Keratinocyte (primary cell): Measurements from ENCODE around the gene OBSL1. TPM values are rescaled to one million over a fixed set of nuclear protein-coding genes. Genes with fewer than 3 reads are reported as not detected.

ENCODE experiments used
- DNase-seq: peaks from one replicate; pipeline ENCODE4 v3.0.0-alpha.2; 2011; ENCODE audit warnings: low read depth, missing footprints, low spot score
- FAIRE-seq: peaks from 2 replicates; lab custom pipeline; 2011; peaks lifted over from hg19 to GRCh38; lab: Jason Lieb, UNC
- H2AFZ ChIP-seq: 2 replicates; pipeline ENCODE4 v1.6.0; 2012; ENCODE audit warnings: low read length, control low read depth, inconsistent platforms; ENCODE audit not compliant: control insufficient read depth
- H3K27ac ChIP-seq: 2 replicates; pipeline ENCODE4 v1.5.1; 2011; ENCODE audit warnings: low read length; ENCODE audit not compliant: control insufficient read depth, insufficient read depth
- H3K27me3 ChIP-seq: 3 replicates; pipeline ENCODE4 v1.6.0; 2011; ENCODE audit warnings: low read length; ENCODE audit not compliant: control insufficient read depth, insufficient read depth; ENCODE audit errors: extremely low read depth
- H3K36me3 ChIP-seq, 2 experiments: 2 replicates in 1 of 2; 3 replicates in 1 of 2; pipeline ENCODE4 v1.5.1; 2011; ENCODE audit warnings: low read length in 2 of 2, mild to moderate bottlenecking in 1 of 2; ENCODE audit not compliant: control insufficient read depth in 2 of 2, insufficient read depth in 2 of 2; ENCODE audit errors: extremely low read depth in 1 of 2
- H3K4me1 ChIP-seq: 3 replicates; pipeline ENCODE4 v1.5.1; 2011; ENCODE audit warnings: low read length; ENCODE audit not compliant: control insufficient read depth, insufficient read depth; ENCODE audit errors: extremely low read depth
- H3K4me2 ChIP-seq: 3 replicates; pipeline ENCODE4 v1.6.0; 2011; ENCODE audit warnings: low read depth, low read length; ENCODE audit not compliant: control insufficient read depth, insufficient read depth; ENCODE audit errors: extremely low read depth
- H3K4me3 ChIP-seq, 3 experiments: fragments of 200-600 bp in 1 of 3; sonication (generic) in 1 of 3; 2 replicates in 2 of 3; 3 replicates in 1 of 3; pipeline ENCODE4 v1.5.1; 2011 to 2016; ENCODE audit warnings: low read length in 3 of 3, mild to moderate bottlenecking in 3 of 3, control low read depth in 2 of 3, inconsistent platforms in 1 of 3, low read depth in 1 of 3, mixed read lengths in 1 of 3, mixed run types in 1 of 3, moderate library complexity in 1 of 3; ENCODE audit not compliant: control insufficient read depth in 2 of 3, insufficient read depth in 2 of 3; ENCODE audit errors: extremely low read depth in 1 of 3
- H3K79me2 ChIP-seq: 2 replicates; pipeline ENCODE4 v1.6.0; 2012; ENCODE audit warnings: low read length; ENCODE audit not compliant: control insufficient read depth, insufficient read depth
- H3K9ac ChIP-seq: 3 replicates; pipeline ENCODE4 v1.6.0; 2011; ENCODE audit warnings: low read length; ENCODE audit not compliant: control insufficient read depth, insufficient read depth; ENCODE audit errors: extremely low read depth
- H3K9me1 ChIP-seq: 3 replicates; pipeline ENCODE4 v1.6.0; 2011; ENCODE audit warnings: low read length; ENCODE audit not compliant: control insufficient read depth, insufficient read depth; ENCODE audit errors: extremely low read depth
- H3K9me3 ChIP-seq: 2 replicates; pipeline ENCODE4 v1.5.1; 2012; ENCODE audit warnings: low read depth, low read length; ENCODE audit not compliant: control insufficient read depth
- H4K20me1 ChIP-seq: 3 replicates; pipeline ENCODE4 v1.6.0; 2011; ENCODE audit warnings: low read length; ENCODE audit not compliant: control insufficient read depth, insufficient read depth; ENCODE audit errors: extremely low read depth
- EZH2 ChIP-seq: IDR thresholded peaks from one replicate; pipeline ENCODE4 v1.6.1; 2012; ENCODE audit warnings: inconsistent platforms, mild to moderate bottlenecking, low read length, moderate library complexity
- dilution Hi-C: fragments of 300-500 bp; cut with MboI; formaldehyde crosslinking; loops from one replicate; pipeline ENCODE4 v1.7.0; 2020; ENCODE audit warnings: low sequenced_read_pairs; ENCODE audit not compliant: extremely low pct_ligation_motif_present
- polyA plus RNA-seq, 5 experiments: library from polyadenylated mRNA; depleted of rRNA in 3 of 5; stranded (reverse) in 3 of 5; stranded (forward) in 1 of 5; unstranded in 1 of 5; fragments of >200 nt; gene quantifications; 1 replicate in 1 of 5; 2 replicates in 3 of 5; 3 replicates in 1 of 5; pipeline versions ENCODE4 v1.2.1 to v1.2.3, GENCODE V29; 2011 to 2012; ENCODE audit warnings: missing spikeins in 2 of 5, low read depth in 1 of 5, low replicate concordance in 1 of 5
- TF ChIP-seq, protein P1 (sequence below), 3 experiments: IDR thresholded peaks in 1 of 3; conservative IDR thresholded peaks in 1 of 3; optimal IDR thresholded peaks in 1 of 3; 2 replicates in 2 of 3; 3 replicates in 1 of 3; pipeline versions ENCODE3 to v1.5.1; 2011; ENCODE audit warnings: low read length in 3 of 3, mild to moderate bottlenecking in 3 of 3, moderate library complexity in 2 of 3, control low read depth in 1 of 3, inconsistent platforms in 1 of 3; ENCODE audit not compliant: insufficient read depth in 2 of 3; ENCODE audit errors: extremely low read depth in 1 of 3

The OBSL1 gene
- polyA plus RNA-seq, 1 donor (not counting 4 experiments of a cell fraction or from before 2014, with no cell fraction given), result 9.3 TPM

- Histone ChIP-seq H3K79me2 (no peaks in the 10 kb centered on the region), H3K9ac (no peak overlapping the region), H3K4me1 (no peaks in the 10 kb centered on the region), H3K4me2 (no peak overlapping the region), H3K9me1 (no peaks in the 10 kb centered on the region), H3K9me3 (no peaks in the 10 kb centered on the region), H3K27ac (no peak overlapping the region), H3K36me3 (no peaks in the 10 kb centered on the region), H3K4me3 (no peak overlapping the region), H3K27me3 (no peaks in the 10 kb centered on the region), H2AFZ (no peak overlapping the region), H4K20me1 (no peaks in the 10 kb centered on the region)
- DNase-seq (no peak), FAIRE-seq (no peak)
- TF ChIP-seq EZH2, result no peak
- TF ChIP-seq, protein P1, sequence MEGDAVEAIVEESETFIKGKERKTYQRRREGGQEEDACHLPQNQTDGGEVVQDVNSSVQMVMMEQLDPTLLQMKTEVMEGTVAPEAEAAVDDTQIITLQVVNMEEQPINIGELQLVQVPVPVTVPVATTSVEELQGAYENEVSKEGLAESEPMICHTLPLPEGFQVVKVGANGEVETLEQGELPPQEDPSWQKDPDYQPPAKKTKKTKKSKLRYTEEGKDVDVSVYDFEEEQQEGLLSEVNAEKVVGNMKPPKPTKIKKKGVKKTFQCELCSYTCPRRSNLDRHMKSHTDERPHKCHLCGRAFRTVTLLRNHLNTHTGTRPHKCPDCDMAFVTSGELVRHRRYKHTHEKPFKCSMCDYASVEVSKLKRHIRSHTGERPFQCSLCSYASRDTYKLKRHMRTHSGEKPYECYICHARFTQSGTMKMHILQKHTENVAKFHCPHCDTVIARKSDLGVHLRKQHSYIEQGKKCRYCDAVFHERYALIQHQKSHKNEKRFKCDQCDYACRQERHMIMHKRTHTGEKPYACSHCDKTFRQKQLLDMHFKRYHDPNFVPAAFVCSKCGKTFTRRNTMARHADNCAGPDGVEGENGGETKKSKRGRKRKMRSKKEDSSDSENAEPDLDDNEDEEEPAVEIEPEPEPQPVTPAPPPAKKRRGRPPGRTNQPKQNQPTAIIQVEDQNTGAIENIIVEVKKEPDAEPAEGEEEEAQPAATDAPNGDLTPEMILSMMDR (optimal IDR thresholded peaks at IDR 0.05 in 1 of 3, IDR thresholded peaks at IDR 0.05 in 1 of 3, conservative IDR thresholded peaks at IDR 0.05 in 1 of 3; ENCODE audit: extremely low read depth in 1 of 3, insufficient read depth in 2 of 3, low read length in 3 of 3), result no peak
- dilution Hi-C loops, result no loop called here
These were observed 12.0 kb downstream of the OBSL1 start for GRCh38 chr2:219559156-219559915.

DNA sequence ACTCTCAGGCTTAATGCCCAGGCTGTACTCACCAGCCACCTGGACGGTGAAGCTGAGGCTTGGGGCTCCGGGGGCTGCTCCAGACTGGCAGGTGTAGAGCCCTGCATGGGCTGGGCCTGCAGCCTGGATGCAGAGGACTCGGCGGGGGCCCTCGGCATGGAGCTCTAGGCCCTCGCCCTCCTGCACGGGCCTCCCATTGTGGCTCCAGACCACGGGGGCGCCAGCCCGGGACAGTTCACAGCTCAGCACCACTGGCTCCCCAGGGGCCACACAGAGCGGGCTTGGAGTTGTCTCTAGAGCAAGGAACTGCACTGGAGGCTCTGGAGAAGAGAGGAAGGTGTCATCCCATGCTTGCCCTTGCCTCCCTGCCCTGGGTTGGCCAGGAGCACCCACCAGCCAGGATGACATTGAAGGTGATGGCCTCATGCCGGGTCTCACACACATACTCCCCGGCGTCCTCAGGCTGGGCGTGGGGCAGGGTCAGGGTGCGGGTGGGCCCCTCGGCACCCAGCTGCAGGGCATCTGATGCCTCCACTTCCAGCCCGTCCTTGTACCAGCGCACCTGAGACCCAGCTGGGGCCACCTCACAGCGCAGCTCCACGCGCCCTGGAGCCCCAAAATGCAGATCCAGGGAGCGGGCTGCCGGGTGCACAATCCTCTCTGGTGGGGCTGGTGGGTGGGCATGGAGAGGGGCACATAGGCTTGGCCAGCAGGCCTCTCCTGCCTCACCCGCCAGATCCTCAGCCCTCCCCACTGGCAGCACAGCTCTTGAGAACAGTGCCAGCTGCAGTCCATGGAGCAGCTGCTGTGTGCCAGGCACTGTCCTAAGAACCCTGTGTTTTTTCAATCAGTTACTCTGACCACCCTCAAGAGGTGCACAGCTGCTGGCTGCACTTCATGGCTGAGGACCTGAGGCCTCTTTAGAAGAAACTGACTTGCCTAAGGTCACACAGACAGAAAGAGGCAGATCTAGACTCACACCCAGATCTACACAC lies 13.3 kb downstream of the OBSL1 start:
- H3K27ac ChIP-seq, result no peak overlapping the region
- H3K27me3 ChIP-seq, result peaks cover 9% of the 10 kb centered on the region
- no peak overlapping the region for H3K4me2 ChIP-seq
- no peaks in the 10 kb centered on the region for H3K79me2 ChIP-seq
- H3K36me3 ChIP-seq, result no peaks in the 10 kb centered on the region
- H3K9me3 ChIP-seq, result no peaks in the 10 kb centered on the region
- no peaks in the 10 kb centered on the region for H4K20me1 ChIP-seq
- H3K4me3 ChIP-seq, result no peak overlapping the region
- no peaks in the 10 kb centered on the region for H3K9me1 ChIP-seq
- FAIRE-seq (no peak), DNase-seq (no peak)
- H2AFZ ChIP-seq, result no peak overlapping the region
- H3K9ac ChIP-seq, result no peak overlapping the region
- TF ChIP-seq, protein P1 (optimal IDR thresholded peaks at IDR 0.05 in 1 of 3, IDR thresholded peaks at IDR 0.05 in 1 of 3, conservative IDR thresholded peaks at IDR 0.05 in 1 of 3; ENCODE audit: extremely low read depth in 1 of 3, insufficient read depth in 2 of 3, low read length in 3 of 3), result no peak
- TF ChIP-seq EZH2, result no peak
- no peaks in the 10 kb centered on the region for H3K4me1 ChIP-seq
- dilution Hi-C loops, result no loop called here
